Retinal pigment epithelial cell (primary cell): Measurements from ENCODE around the gene DMAC1.

ENCODE experiments used
- DNase-seq: peaks from one replicate; pipeline ENCODE4 v3.0.0-alpha.2; 2010; ENCODE audit warnings: low read depth
- H3K4me3 ChIP-seq: 2 replicates; pipeline ENCODE4 v1.5.1; 2011; ENCODE audit warnings: mild to moderate bottlenecking, low read length, control low read depth, moderate library complexity
- TF ChIP-seq, protein P1 (sequence below): conservative IDR thresholded peaks from 2 replicates; pipeline ENCODE4 v1.5.1; 2011; ENCODE audit warnings: low read depth, low read length, control low read depth, inconsistent platforms

The DMAC1 gene

DNA sequence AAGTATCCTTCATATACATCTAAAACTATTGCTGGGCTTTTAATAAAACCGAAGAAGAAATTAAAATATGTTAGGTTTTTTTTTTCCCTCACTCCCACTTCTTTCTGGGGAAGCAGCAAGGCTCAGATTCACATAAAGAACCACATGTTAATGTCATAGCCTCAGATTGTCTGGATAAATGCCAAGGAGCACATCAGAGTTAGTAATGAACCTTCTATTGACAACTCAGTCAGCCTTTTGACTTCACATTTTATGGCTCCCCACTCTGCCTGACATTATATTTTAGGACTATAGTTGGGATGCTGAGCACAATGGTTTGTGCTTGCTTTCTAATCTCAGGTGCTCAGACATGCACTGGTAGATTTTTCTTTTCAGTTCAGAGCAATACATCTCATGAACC, 21.8 kb downstream of the DMAC1 start:
- no peak overlapping the region for H3K4me3 ChIP-seq
- no peak for DNase-seq
- TF ChIP-seq, protein P1, sequence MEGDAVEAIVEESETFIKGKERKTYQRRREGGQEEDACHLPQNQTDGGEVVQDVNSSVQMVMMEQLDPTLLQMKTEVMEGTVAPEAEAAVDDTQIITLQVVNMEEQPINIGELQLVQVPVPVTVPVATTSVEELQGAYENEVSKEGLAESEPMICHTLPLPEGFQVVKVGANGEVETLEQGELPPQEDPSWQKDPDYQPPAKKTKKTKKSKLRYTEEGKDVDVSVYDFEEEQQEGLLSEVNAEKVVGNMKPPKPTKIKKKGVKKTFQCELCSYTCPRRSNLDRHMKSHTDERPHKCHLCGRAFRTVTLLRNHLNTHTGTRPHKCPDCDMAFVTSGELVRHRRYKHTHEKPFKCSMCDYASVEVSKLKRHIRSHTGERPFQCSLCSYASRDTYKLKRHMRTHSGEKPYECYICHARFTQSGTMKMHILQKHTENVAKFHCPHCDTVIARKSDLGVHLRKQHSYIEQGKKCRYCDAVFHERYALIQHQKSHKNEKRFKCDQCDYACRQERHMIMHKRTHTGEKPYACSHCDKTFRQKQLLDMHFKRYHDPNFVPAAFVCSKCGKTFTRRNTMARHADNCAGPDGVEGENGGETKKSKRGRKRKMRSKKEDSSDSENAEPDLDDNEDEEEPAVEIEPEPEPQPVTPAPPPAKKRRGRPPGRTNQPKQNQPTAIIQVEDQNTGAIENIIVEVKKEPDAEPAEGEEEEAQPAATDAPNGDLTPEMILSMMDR, result no peak

DNA sequence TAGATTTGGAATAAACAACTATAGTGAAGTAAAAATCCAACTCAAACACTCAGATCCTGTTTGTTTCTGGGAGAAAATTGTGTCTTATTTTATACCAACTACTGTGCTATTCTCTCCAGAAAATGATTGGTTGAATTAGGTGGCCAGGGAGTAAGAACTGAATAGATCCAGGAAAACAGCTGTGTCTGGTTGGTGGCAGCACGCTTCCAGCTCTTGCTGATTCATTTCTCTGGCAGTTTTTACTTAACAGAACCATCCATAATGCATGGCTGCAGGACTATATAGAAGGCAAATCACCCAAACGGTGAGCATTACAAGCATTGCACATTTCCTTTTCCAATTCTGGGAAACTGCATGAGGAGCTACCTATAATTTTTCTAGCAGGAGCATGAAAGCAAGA, 29.5 kb downstream of the DMAC1 start:
- TF ChIP-seq, protein P1, result no peak
- DNase-seq, result no peak
- no peak overlapping the region for H3K4me3 ChIP-seq

DNA sequence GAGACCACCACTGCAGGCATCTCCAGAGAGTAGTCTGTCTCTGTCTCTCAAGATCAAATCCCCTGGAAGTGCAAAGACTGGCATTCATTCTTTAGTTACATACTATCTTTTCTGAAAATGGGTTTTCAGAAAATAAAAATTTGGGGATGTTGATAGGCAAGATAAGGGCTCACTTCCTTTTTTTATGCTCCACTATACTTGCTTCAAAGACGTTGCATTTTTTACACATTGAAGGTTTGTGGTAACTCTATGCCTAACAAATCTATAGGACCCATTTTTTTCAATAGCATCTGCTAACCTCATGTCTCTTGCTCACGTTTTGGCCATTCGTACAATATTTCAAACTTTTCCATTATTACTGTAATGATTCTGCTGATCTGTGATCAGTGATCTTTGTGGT, 37.0 kb downstream of the DMAC1 start:
- H3K4me3 ChIP-seq, result no peak overlapping the region
- TF ChIP-seq, protein P1, result no peak
- DNase-seq, result no peak

DNA sequence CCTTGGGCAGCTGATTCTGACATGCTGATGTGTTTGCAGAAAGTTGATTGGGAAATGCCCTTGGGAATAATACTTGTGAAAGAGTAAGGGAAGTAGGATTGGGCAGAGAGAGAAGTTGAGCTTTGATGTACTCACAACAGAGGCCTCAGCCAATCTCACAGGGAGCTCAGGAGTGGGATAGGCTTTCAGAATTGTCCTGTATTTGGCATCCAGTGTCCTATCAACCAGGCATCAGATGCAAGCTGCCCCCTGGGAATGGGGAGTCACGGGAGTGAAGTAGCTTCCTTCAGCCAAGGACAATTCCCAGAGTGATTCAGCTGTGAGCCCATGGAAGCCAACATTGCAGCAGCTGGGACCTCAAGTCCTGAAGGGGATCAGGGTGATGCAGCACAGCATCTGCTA, 39.6 kb downstream of the DMAC1 start:
- DNase-seq, result no peak
- TF ChIP-seq, protein P1, result no peak
- H3K4me3 ChIP-seq, result no peak overlapping the region

DNA sequence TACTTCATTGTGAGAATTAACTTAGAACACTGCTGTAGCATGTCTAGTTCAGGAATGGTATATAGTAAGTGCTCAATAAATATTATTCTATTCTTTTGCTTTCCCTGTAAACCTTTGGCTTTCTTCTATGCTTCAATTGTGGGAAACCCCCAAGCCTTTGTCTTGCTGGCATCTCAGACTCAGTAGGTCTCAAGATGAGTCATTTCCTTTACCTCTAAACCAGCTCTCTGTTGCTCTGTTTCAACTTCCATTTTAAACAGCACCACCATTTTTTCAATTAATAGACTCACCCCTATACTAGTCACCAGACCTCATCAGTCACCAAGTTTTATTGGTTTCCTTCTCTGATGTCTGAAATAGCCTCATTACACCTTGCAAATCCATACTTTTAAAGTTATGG, 43.5 kb downstream of the DMAC1 start:
- H3K4me3 ChIP-seq, result no peak overlapping the region
- TF ChIP-seq, protein P1, result no peak
- DNase-seq, result no peak

DNA sequence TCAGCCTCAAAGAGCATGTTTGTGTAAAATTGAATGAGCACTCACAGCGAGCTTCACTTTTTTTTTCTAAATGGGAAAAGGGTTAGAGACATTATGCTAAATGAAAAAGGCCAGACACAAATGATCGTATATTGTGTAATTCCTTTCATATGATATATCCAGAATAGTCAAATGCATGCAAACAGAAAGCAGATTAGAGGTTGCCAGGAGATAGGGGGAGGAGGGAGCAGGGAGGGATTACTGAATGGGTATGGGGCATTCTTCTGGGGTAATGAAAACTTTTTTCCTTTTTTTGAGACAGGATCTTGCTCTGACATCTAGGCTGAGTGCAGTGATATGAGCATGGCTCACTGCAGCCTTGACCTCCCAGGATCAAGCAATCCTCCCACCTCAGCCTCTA, 47.1 kb downstream of the DMAC1 start:
- TF ChIP-seq, protein P1, result no peak
- DNase-seq, result peak; percentile 23
- no peak overlapping the region for H3K4me3 ChIP-seq
